GM18873 (cell line): Measurements from ENCODE around the gene CBLC.

Experiments
- ATAC-seq: cut with Tn5 transposase; IDR thresholded peaks from one replicate; pipeline ENCODE4 v1.9.1; 2021; ENCODE audit warnings: mild to moderate bottlenecking, moderate library complexity, moderate number of reproducible peaks; ENCODE audit not compliant: unreplicated experiment, low FRiP score

The CBLC gene

DNA sequence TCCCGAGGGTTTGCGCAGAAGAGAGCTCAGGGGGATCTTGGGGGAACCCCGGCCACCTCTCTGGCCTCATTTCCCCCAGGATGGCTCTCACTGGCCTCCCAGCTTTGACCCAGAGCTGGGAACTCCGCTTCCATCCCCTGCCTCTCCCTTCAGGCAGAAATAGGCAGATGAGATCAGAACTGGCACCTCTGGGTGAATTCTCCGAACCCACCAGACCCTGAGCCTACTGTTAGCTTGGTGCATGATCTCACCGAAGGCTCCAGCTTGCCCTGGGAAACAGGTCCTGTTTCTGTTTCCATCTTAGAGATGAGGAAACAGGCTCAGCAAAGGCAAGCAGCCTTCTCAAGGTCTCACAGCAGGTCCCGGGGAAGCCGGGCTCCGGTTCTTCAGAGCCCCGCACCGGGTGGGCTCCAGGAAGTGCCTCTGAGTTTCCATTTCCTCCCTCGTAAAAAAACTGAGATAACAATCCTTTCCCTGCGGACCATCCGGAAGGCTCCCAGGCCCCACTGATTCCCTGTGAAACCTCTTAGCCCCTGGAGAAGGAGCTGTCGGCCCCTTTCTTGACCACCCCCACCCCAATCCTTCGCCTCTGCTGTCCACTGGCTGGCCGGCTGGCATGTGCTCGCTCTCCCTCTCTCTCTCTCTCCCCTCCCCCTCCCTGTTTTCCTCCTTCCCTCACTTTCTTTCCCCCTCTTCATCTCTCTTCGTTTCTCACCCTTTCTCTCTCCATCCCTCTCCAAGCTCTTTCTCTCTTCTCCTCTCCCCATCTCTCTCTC, 70.5 kb downstream of the CBLC start:
- ATAC-seq, result no peak

DNA sequence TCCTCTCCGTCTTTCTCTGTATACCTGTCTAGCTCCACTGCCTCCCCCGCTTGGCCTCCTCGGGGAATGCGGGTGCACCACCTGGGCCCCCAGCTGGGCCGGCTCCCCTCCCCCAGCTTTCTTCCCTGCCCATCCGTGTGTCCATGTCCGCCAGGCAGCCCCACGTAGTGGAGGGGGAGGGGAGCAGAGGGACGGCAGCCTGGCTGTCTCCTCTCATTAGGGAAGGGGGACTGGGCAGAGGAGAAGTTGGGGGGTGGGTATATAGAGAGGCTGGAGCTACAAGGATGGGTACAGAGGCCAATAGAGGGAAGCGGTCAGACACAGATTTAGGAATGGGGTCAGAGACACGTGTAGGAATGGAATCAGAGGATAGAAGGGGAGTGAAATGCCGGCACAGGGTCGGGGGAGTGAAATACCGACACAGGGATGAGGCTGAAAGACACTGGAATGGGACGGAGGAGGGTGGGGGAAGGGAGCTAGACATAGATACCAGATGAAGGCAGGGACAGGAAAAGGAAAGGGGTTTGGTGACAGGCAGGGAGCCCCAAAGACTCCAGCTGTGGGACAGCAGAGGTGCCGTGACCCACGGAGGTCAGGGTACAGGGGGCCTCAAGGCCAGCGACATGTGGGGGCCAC, 71.2 kb downstream of the CBLC start:
- no peak for ATAC-seq
